IPS-NIHi11 (cell line): ENCODE measurements around the gene TRIM40.

Source experiments
- DNase-seq: peaks from one replicate; pipeline ENCODE4 v3.0.0; 2012; ENCODE audit warnings: mixed read lengths, low spot score

TRIM40 gene

GRCh38 chr6:30149858-30150550 is 14.1 kb downstream of the TRIM40 start:
- no peak for DNase-seq

GRCh38 chr6:30150671-30151395 is 14.9 kb downstream of the TRIM40 start:
- DNase-seq, result no peak

DNA sequence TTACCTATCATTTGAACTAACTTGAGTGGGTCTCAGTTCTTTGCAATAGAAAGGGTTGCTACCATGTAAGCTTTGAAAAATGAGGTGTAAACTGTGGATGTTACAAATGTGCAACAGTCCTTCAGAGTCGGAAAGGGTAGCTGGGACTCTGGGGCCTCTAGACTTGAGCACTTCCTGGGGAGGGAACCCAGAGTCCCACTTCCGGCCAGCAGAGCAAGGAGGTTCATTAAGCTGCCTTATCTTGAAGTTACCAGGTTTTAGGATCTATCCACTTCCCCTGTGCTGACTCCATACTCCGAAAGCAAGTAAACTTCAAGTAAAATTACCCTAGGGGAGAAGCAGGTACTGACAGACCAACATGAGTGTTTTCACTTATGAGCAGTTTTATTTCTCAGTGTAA is 15.6 kb downstream of the TRIM40 start:
- DNase-seq, result no peak

DNA sequence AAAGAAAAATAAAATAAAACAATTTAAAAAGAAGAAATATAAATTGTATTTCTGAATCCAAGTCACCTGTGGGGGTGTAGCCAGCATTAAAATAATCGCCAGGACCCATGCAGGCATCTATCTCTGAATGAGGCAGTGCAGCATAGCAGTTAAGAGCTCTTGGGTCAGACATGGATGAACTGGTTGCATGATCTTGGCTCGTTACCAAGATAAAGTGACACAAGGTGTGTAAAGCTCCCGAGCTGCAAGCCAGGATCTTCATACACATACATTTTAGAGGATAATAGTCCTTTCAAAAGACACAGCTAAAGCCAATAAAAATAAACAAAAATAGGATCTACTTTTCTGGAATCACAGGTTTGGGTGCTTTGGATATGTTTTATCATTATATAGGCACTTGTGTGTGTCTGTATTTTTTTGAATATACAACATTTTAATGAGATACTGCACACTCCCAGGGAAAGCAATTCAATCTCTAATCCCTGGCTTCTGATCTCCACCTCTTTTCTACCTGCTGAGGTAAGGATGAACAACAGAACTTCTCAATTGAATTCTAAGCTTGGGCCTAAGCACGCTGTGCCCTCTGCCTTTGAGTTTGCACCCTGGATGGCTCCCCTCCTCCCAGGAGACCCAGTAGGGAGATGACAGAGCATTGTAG is 16.2 kb downstream of the TRIM40 start:
- no peak for DNase-seq

DNA sequence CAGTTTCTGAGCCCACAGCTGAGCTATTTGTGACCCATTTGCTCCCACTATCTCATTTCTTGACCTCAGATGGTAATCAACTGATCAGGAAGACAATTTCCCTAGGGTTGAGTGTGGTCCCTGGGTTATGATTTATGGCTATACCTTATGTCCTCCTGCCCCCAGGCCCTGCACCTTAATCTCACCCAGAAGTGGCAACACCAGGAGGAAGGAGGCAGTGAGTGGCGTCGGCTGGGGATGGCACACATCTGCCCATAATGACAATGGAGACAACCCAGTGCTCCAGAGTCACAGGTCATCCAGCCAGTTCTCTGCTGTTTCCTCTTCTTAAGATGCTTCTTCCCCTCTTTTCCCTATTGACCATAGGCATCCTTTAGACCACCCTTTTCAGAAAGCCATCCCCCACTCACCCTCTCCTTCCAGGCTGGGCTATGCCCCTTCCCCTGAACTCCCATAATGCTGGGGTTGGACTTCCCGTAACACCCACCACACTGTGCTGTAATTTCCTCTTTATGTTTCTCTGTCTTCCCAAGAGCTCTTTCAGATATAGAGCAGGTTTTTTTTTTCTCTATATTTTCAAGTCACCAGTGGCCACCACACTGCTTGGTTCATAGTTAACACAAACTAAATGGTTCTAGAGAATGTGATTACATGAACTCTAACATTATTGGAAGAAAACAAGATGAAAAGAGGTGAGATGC is 17.1 kb downstream of the TRIM40 start:
- DNase-seq, result no peak

- no peak for DNase-seq
Measured at GRCh38 chr6:30154061-30154460, 18.1 kb downstream of the TRIM40 start.

DNA sequence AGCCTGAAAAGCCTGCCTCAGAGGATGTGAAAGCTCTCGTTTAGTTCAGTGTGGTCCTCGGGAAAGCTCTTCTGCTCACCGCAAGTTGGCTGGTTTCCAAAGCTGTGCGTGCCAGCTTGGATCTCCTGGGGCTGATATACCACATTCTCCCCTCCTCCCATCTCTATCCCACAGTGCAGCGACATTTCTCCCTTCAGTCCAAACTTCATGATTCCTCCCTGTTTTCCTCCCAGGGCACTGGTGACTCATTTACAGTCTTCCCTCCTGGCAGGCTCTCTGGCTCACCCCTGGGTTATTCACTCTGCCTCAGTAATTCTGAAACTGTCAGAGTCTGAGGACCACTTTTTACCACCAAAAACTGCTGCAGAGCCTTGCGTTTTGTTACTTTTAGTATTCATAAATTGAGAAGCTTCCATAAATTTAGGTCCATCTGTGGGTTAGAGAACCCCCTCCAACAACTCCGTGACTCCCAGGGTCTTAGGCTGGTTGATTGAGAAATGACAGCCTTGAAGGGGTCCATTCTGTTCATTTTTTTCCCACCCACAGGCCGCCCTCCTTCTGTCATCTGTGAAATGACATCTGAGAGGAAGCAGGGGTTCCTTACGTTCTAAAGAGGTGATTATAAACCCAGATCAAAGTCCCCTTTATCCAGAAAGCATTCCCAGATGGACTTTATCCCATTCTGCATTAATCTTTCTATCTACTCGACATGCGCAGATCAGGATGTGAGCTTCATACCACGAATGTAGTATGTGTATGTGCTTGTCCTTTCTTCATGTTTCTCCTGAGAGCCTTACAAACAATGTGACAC is 19.0 kb downstream of the TRIM40 start:
- DNase-seq, result no peak

GRCh38 chr6:30155520-30156261 is 19.8 kb downstream of the TRIM40 start:
- DNase-seq, result no peak

DNA sequence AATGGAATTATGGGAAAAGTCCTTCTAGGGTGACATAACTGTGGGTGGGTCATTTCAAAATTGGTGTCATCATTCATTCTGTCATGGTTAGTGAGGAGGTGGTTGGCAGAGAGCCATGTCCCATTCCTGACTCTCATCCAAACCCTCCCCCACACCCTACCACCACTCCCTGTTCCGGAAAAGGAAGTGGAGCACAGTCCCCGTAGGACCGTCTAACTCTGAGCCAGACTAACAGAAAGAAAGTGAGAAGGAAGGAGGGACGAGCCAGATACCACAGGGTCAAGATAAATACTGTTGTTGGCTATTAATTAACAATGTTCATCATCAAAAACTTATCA is 20.3 kb downstream of the TRIM40 start:
- DNase-seq, result no peak

DNA sequence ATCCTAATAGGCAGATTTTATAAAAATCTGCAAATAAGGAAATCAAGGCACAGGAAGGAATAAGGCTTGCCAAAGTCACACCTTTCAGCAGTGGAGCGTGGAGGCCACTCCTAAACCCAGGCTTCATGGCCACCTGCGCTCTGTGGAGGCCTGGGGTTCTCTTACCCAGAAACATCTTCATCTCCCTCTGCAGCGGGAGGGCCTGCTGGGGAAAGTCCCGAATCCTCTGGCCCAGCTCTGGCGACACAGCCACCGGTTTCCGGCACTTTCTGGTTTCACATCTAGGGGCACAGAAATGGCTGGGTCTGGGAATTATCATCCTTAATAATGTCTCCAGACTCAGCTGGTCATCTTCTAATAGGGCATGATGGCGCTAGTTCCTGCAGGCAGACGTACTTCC is 20.8 kb downstream of the TRIM40 start:
- no peak for DNase-seq

GRCh38 chr6:30157581-30157980 is 21.6 kb downstream of the TRIM40 start:
- no peak for DNase-seq

GRCh38 chr6:30157999-30158398 is 22.1 kb downstream of the TRIM40 start:
- no peak for DNase-seq

GRCh38 chr6:30158475-30159040 is 22.6 kb downstream of the TRIM40 start:
- DNase-seq, result no peak

DNA sequence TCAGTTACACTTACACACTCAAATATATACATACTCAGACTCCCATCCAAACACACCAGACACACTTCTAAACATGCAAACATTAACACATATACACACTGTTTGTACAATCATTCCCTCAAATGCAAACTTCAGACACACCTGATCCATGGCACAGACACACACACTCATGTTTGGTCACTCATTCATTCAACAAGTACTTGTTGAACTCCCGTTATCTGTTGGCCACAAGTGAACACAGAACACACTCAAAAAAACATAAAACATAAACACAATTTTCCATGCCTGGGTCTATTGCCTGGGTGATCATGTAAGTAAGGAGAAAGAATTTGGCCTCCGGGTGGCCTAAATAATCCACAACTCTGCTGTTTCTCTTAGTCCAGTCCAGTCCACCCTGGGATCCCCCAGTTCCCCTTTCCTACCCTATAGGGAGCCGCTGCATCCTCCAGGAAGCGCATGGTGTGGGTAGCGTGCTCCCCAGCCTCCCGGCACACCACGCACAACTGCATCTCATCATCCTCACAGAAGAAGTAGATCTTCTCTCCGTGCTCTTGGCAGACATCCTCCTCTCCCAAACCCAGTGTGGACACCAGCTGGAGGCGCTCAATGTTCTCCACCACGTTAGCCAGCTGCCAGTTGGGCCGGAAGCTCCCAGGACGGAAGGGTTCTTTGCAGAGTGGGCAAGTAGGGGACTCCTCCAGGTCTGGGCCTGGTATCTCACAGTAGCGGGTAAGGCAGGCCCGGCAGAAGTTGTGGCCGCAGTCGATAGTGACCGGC is 24.3 kb downstream of the TRIM40 start:
- no peak for DNase-seq

GRCh38 chr6:30160785-30161531 is 25.0 kb downstream of the TRIM40 start, which contains the start of gene TRIM10:
Gene TRIM10 (minus strand): TSS chr6:30161211. CDS start chr6:30160858, 353 bp downstream.
- DNase-seq, result no peak

DNA sequence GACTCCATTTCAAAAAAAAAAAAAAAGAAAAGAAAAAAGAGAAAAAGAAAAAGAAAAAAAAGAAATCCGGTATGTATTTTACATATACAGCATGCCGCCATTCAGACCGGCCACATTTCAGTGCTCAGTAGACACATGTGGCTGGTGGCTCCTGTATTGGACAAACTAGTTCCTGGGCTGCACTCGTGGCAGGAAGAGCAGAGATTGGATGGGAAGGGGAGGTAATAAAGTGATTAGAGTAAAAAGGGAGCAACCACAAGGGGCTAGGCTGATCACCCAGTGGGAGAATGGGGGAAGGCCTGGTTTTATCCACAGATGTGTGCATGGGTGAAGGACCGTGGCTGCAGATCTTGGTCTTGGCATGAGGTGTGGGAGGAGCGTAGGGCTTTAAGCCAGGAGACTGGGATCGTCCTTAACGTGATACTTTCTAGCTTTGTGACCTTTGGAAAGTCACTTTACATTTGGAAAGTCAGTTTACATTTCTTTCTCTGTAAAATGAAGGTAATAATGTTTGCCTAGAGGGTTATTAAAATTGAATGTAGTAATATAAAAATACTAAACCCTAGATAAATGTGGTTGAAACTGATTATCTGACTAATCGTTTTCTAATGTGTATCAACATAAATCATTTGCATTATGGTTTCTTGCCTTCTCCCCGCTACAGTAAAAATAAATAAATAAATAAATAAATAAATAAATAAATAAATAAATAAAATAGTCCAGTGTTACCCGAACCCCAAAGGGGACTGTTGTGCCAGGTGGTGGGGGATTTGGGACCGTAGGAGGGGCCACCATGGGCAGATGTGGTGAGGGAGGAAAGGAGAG is 26.5 kb downstream of the TRIM40 start:
- no peak for DNase-seq

DNA sequence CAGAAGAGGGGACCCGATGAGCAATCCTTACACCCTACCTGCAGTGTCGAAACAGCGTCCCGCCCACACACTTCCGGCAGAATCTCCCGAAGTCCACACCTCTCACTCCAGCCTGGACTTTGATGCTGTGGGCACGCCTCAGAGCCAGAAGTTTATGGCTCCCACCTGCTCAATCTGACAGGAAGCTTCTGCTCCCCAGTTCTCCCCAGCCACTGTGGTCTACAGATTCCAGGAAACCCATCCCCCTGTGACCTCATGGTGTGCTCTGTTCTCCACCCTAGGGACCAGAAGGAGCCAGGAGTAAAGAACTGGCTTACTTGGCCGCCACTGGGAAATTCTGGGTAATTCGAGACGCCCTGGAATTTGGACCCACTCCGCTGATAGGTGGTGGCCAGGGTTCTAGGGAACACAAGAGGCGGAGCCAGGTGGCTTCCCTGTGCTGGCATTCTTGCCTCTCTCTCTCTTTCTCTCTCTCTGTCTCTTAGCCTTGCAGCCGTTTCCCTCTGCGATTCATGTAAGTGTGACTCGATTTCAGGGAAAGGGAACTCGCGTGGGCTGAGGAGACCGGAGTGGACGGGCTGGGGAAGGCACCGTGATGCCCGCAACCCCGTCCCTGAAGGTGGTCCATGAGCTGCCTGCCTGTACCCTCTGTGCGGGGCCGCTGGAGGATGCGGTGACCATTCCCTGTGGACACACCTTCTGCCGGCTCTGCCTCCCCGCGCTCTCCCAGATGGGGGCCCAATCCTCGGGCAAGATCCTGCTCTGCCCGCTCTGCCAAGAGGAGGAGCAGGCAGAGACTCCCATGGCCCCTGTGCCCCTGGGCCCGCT is 27.4 kb downstream of the TRIM40 start, which contains the start of gene TRIM15:
TRIM15 (plus strand) TSS at position 457 of the 828 bp plus-strand sequence; CDS start at position 596, 139 bp downstream.
- DNase-seq, result peak; percentile 46
